TTC549 (cell line): Measurements from ENCODE around the gene GPR35.

ENCODE experiments used
- FAIRE-seq: peaks from 2 replicates; lab custom pipeline; 2012; peaks lifted over from hg19 to GRCh38; lab: Jason Lieb, UNC

The GPR35 gene

DNA sequence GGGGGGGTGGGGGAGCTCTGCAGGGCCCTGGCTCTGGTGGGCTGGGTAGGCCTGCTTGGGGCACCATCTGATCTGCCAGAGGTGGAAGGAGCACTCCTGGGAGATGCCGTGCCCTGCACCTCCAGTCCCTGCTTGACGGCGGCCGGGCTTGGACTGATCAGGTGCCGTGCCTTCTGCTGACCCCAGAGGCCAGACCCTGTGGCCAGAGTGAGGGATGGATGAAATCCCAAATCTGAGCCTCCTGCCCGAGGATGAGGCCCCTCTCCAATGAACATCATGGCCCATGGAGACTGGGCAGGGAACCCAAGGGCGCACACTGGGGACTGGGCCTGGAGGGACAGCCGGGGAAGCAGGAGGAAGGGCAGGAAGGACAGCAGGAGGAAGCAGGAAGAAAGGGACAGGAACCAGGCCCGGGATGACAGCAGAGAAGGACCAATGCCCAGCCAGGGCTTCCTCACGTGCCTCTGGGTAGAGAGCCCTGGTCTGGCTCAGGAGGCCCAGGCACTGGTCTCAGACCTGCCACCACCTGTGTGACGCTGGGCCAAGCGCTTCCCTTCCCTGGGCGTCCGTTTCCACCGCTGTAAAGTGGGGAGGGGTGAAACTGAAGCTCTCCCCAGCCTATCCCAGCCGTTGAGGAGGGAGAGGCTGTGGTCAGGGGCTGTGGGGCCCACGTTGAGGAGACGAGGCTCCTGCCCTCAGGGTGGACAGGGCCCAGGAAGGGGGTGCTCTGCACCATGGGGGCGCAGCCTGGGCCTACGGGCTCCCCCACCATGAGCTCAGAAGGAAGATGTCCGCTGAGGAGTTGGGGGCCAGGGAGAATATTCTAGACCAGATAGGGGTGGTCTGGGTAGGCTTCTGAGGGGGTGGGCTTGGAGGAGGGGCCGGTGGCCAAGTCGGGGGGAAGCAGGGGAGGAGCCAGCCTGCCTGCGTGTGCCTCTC, 1.0 kb upstream of the GPR35 start:
- no peak for FAIRE-seq

DNA sequence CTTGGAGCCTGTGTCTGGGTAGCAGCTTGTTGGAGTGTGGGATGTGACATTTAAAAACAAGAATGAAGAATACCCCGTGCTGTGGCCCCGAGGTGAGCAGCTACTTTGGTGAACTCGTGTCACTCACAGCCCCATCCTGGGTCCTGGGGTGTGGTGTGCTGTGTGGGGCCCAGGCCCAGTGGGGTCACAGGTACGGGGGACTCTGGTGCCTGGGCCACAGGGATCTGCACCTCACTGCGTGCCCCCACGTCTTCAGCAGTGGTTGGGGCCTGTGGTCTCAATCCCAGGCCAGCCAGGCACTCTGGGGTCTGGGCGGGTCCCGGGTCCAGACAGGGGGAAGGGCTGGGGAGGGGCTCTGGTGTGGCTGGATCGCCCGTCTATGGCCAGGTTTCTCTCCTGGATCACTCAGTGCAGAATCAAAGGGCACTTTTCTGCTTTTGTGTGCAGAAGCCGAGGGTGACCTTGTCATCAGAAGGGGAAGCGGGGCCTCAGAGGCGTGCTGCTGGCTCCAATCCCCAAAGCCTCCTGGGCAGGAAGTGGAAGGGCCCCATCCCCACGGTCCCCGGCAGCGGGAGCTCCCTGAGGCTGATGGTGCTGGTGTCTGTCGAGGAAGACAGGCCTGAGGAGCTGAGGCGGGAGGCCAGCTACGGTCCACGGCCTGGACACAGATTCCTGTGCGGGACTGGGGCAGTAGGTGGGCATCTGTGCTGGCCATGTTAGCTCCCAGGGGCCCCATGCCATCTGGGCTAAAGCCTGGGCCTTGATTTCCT, 1.4 kb downstream of the GPR35 start:
- no peak for FAIRE-seq

- no peak for FAIRE-seq
Measured at GRCh38 chr2:240627736-240628506, 2.6 kb downstream of the GPR35 start.

DNA sequence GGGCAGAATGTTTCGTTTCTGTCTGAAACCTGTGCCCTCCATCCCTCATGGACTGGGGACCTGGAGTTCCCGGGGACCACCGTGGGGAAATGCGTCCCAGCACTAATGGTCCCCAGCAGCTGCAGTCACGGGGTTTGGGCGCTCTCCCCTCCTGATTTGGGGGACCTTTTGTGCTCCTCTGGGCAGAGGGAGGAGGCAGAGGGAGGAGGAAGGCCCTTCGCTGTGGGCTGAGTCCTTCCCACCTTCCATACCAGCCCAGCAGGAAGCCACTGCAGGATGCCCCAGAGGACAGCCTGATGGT, 3.2 kb downstream of the GPR35 start:
- FAIRE-seq = no peak

GRCh38 chr2:240628808-240629618, 3.7 kb downstream of the GPR35 start:
- no peak for FAIRE-seq

GRCh38 chr2:240629619-240629967, 4.3 kb downstream of the GPR35 start:
- no peak for FAIRE-seq

GRCh38 chr2:240629968-240630770, 4.9 kb downstream of the GPR35 start:
- FAIRE-seq = no peak

DNA sequence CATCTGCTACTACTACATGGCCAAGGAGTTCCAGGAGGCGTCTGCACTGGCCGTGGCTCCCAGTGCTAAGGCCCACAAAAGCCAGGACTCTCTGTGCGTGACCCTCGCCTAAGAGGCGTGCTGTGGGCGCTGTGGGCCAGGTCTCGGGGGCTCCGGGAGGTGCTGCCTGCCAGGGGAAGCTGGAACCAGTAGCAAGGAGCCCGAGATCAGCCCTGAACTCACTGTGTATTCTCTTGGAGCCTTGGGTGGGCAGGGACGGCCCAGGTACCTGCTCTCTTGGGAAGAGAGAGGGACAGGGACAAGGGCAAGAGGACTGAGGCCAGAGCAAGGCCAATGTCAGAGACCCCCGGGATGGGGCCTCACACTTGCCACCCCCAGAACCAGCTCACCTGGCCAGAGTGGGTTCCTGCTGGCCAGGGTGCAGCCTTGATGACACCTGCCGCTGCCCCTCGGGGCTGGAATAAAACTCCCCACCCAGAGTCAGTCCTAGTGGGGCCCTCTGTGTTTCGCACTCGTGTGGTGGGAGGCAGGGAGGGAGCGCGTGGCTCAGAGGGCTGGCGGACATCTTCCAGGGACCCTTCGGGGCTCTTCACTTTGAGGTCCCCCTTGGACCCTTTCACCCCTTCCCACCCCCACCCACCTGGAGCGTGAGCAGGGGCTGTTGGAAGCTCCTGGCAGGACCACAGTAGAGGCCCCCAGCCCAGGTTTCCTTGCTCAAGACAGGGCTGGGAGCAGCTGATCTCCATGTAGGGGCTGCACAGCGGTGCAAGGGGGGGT, 5.7 kb downstream of the GPR35 start:
- no peak for FAIRE-seq

DNA sequence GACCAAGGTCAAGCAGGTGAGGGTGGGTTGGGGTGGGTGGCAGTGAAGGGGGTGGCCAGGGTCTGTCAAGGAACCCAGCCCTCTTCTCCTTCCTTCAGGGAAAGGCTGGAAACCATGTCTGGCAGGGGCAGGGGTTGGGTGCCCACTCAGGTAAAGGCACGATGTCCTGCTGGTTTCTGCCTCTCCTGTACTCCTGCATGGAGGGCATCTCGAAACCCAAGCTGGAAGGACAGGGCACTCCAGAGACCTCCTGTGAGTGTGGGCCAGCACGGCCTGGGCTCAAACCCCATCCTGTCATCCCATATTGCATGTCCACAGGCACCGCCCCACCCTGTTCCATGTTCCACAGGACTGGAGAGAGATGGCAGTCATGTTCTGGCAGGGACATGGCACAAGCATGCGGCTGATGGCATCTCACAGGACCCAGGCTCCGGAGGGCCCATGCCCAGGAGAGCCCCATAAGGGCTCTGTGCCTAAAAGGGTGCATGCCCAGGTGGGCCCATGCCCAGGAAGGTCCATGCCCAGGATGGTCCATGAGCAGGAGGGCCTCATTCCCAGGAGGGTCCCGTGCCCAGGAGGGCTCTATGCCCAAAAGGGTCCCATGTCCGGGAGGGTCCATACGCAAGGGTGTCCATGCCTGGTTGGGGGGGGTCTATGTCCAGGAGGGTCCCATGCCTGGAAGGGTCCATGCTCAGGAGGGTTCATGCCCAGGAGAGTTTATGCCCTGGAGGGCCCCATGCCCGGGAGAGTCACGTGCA, 6.4 kb downstream of the GPR35 start:
- FAIRE-seq = no peak

DNA sequence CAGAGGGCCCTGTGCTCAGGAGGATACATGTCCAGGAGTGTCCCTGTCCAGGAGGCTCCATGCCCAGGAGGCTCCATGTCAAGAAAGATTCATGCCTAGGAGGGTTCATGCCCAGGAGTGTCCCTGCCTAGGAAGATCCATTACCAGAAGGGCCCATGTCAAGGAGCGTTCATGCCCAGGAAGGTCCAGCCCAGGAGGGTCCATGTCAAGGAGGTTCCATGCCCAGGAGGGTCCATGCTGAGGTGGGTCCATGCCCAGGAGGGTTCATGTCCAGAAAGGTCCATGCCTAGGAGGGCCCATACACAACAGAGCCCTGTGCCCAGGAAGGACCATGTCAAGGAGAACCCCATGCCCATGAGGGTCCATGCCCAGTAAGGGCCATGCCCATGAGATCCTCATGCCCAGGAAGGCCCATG, 7.0 kb downstream of the GPR35 start:
- no peak for FAIRE-seq

DNA sequence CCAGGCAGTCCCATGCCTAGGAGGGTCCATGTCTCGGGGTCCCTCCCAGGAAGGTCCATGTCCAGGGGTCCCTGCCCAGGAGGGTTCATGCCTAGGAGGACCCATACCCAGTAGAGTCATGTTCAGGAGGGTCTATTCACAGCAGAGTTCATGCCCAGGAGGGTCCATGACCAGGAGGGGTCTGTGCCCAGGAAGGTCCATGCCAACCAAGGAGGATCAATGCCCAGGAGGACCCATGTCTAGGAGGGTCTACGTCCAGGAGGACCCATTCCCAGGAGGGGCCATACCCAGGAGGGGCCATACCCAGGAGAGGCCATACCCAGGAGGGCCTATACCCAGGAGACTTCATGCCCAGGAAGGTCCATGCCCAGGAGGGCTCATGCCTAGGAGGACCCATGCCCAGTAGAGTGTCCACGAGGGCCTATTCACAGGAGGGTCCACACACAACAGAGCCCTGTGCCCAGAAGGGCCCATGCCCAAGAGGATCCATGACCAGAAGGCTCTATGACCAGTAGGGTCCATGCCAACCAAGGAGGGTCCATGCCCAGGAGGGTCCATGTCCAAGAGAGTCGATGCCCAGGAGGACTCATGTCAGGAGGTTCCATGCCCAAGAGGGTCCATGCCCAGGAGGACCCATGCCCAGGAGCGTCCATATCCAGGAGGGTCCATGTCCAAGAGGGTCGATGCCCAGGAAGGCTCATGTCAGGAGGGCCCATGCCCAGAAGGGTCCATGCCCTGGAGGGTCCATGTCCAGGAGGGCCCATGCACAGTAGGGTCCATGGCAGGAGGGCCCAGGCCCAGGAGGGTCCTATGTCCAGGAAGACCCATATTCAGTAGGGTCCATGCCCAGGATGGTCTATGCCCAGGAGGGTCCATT, 10.1 kb downstream of the GPR35 start:
- no peak for FAIRE-seq

- no peak for FAIRE-seq
Measured at GRCh38 chr2:240635998-240636547, 10.8 kb downstream of the GPR35 start.

GRCh38 chr2:240636563-240637115, 11.4 kb downstream of the GPR35 start:
- no peak for FAIRE-seq

- FAIRE-seq = no peak
Measured at GRCh38 chr2:240637116-240637900, 12.0 kb downstream of the GPR35 start.

DNA sequence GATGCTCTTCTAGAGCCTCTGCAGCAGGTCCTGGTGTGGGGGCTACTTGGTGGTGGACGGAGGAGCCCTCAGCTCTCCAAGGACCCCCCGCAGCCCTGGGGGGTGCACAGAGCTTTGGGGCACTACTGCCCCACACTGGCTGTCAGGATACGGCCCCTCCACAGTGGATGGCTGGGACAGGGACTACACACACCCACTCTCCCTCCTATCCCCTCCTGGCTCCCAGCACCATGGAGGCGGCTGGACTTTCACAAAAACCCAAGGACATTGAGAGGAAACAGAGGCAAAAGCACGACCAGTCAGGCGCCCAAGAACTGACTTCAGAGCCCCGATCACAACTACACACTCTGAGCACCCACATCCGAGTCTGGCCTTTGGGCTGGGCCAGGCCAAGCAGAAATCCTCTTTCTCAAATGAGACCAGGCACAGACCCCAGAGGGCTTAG, 12.6 kb downstream of the GPR35 start:
- no peak for FAIRE-seq

DNA sequence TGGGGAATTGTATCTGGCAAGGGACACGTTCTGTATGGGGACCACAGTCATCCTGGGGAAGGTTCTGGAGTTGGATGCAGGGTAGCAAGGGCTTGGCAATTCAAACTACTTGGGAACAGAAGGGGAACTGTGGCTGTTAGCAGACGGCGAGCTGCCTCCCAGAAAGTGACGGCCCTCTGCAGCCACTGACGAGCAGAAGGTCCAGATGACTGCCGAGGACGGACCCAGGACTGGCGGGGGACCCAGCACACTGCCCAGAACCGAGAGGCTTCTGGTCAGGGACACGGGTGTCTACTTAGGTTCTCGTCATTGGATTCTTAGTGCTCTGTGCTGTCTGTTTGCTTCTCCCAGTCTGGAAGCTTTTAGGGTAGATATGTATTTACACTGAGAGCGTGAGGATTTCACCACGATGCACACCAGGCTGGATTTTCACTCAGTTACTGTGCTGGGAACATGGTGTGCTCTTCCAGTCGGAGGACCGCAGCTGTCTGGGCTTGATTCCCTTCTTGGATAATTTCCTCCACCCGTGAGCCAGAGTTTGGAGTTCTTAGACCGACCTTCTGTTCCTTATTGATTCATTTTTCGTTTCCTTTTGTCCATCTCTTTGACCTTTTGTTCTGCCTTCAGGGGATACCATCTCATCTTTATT, 13.4 kb downstream of the GPR35 start:
- no peak for FAIRE-seq

- no peak for FAIRE-seq
Measured at GRCh38 chr2:240639566-240639965, 14.3 kb downstream of the GPR35 start.
